GM18907 (cell line): ENCODE measurements around the gene PLG.
"Not testable (repeated sequence)": the region's sequence is repeated elsewhere in the genome, so short reads cannot be mapped to it uniquely, and the experiment has no call there.

Source experiments
- ATAC-seq: cut with Tn5 transposase; IDR thresholded peaks from one replicate; pipeline ENCODE4 v1.9.1; 2021; ENCODE audit warnings: mild to moderate bottlenecking, moderate library complexity; ENCODE audit not compliant: unreplicated experiment

Gene PLG

GRCh38 chr6:160697826-160698225, 4.2 kb upstream of the PLG start:
- ATAC-seq = no peak

GRCh38 chr6:160704688-160705087, 2.6 kb downstream of the PLG start:
- ATAC-seq = not testable (repeated sequence)

GRCh38 chr6:160708993-160709392, 6.9 kb downstream of the PLG start:
- not testable (repeated sequence) for ATAC-seq

GRCh38 chr6:160714731-160715316, 12.8 kb downstream of the PLG start:
- no peak for ATAC-seq

GRCh38 chr6:160730911-160731310, 28.9 kb downstream of the PLG start:
- no peak for ATAC-seq

- peak; percentile 88 for ATAC-seq
These were observed 31.1 kb downstream of the PLG start for GRCh38 chr6:160733050-160733646.

GRCh38 chr6:160734627-160735026, 32.6 kb downstream of the PLG start:
- ATAC-seq = no peak

- ATAC-seq = peak; percentile 73
These were observed 33.5 kb downstream of the PLG start for GRCh38 chr6:160735523-160735922.

- no peak for ATAC-seq
These were observed 35.9 kb downstream of the PLG start for GRCh38 chr6:160737934-160738333.

GRCh38 chr6:160739955-160740354, 37.9 kb downstream of the PLG start:
- ATAC-seq = no peak

GRCh38 chr6:160741012-160741411, 39.0 kb downstream of the PLG start:
- ATAC-seq = peak; percentile 100

- peak; percentile 55 for ATAC-seq
These were observed 40.0 kb downstream of the PLG start for GRCh38 chr6:160742090-160742489.

- ATAC-seq = peak; percentile 90
These were observed 48.2 kb downstream of the PLG start for GRCh38 chr6:160750276-160750689.

- ATAC-seq = not testable (repeated sequence)
These were observed 51.2 kb downstream of the PLG start for GRCh38 chr6:160753211-160753610.

- ATAC-seq = no peak
These were observed 53.1 kb downstream of the PLG start for GRCh38 chr6:160755165-160755564.

GRCh38 chr6:160756021-160756420, 54.0 kb downstream of the PLG start:
- no peak for ATAC-seq

GRCh38 chr6:160756871-160757270, 54.8 kb downstream of the PLG start:
- ATAC-seq = no peak

GRCh38 chr6:160764847-160765246, 62.8 kb downstream of the PLG start:
- no peak for ATAC-seq

GRCh38 chr6:160765412-160765811, 63.4 kb downstream of the PLG start:
- ATAC-seq = no peak

GRCh38 chr6:160766657-160766988, 64.6 kb downstream of the PLG start:
- ATAC-seq = peak; percentile 3

GRCh38 chr6:160766989-160767646, 65.1 kb downstream of the PLG start:
- peak; percentile 96 for ATAC-seq

- peak; percentile 20 for ATAC-seq
These were observed 65.6 kb downstream of the PLG start for GRCh38 chr6:160767647-160768019.

- no peak for ATAC-seq
These were observed 66.1 kb downstream of the PLG start for GRCh38 chr6:160768101-160768500.
